Mesenchymal stem cell (in vitro differentiated cells and primary cell): Measurements from ENCODE around the gene COX19.
"Not testable (repeated sequence)": the region's sequence is repeated elsewhere in the genome, so short reads cannot be mapped to it uniquely, and the experiment has no call there.

Experiments
- DNase-seq: peaks from one replicate; pipeline ENCODE4 v3.0.0-alpha.2; 2013
- H2AFZ ChIP-seq: one replicate; pipeline ENCODE4 v1.6.1; 2013; ENCODE audit warnings: low read depth, mild to moderate bottlenecking, control low read depth, inconsistent platforms, low read length, moderate library complexity
- H2AK5ac ChIP-seq: 2 replicates; pipeline ENCODE4 v1.6.1; 2013; ENCODE audit warnings: low read length, moderate library complexity, mild to moderate bottlenecking, inconsistent platforms; ENCODE audit not compliant: severe bottlenecking
- H2BK120ac ChIP-seq: one replicate; pipeline ENCODE4 v1.6.1; 2013; ENCODE audit warnings: low read depth, mild to moderate bottlenecking, inconsistent platforms, low read length, moderate library complexity
- H2BK12ac ChIP-seq, 2 experiments: one replicate each; pipeline ENCODE4 v1.6.1; 2013; ENCODE audit warnings: inconsistent platforms in 2 of 2, low read length in 2 of 2, mild to moderate bottlenecking in 2 of 2, moderate library complexity in 2 of 2, control low read depth in 1 of 2
- H2BK15ac ChIP-seq: one replicate; pipeline ENCODE4 v1.6.1; 2013; ENCODE audit warnings: mild to moderate bottlenecking, low read depth, inconsistent platforms; ENCODE audit not compliant: poor library complexity, severe bottlenecking
- H2BK5ac ChIP-seq: 2 replicates; pipeline ENCODE4 v1.6.1; 2013; ENCODE audit warnings: low read depth, mild to moderate bottlenecking, low read length, control low read depth, inconsistent platforms; ENCODE audit not compliant: poor library complexity, severe bottlenecking
- H3K14ac ChIP-seq, 2 experiments: one replicate each; pipeline ENCODE4 v1.6.1; 2013; ENCODE audit warnings: inconsistent platforms in 2 of 2, low read length in 2 of 2, control low read depth in 1 of 2, mild to moderate bottlenecking in 1 of 2, moderate library complexity in 1 of 2
- H3K18ac ChIP-seq, 2 experiments: one replicate each; pipeline ENCODE4 v1.6.1; 2013; ENCODE audit warnings: inconsistent platforms in 2 of 2, low read length in 2 of 2, control low read depth in 1 of 2, low read depth in 1 of 2, mild to moderate bottlenecking in 1 of 2
- H3K23ac ChIP-seq, 2 experiments: one replicate each; pipeline ENCODE4 v1.6.1; 2013; ENCODE audit warnings: inconsistent platforms in 2 of 2, low read length in 2 of 2, mild to moderate bottlenecking in 2 of 2, moderate library complexity in 2 of 2, control low read depth in 1 of 2
- H3K27ac ChIP-seq: 2 replicates; pipeline ENCODE4 v1.5.1; 2013; ENCODE audit warnings: mild to moderate bottlenecking, moderate library complexity, low read length, control low read depth, inconsistent platforms; ENCODE audit not compliant: poor library complexity, severe bottlenecking
- H3K27me3 ChIP-seq, 2 experiments: 2 replicates each; pipeline versions ENCODE4 v1.6.1 to v1.7.0; 2013; ENCODE audit warnings: low read length in 2 of 2, mild to moderate bottlenecking in 2 of 2, moderate library complexity in 2 of 2, control low read depth in 1 of 2, inconsistent platforms in 1 of 2; ENCODE audit not compliant: control insufficient read depth in 1 of 2, insufficient read depth in 1 of 2
- H3K36me3 ChIP-seq, 2 experiments: 2 replicates each; pipeline versions ENCODE4 v1.6.1 to v1.7.0; 2013; ENCODE audit warnings: low read length in 2 of 2, control low read depth in 1 of 2, inconsistent platforms in 1 of 2, low read depth in 1 of 2, mild to moderate bottlenecking in 1 of 2; ENCODE audit not compliant: insufficient read depth in 2 of 2, control insufficient read depth in 1 of 2
- H3K4ac ChIP-seq, 2 experiments: one replicate each; pipeline ENCODE4 v1.6.1; 2013; ENCODE audit warnings: inconsistent platforms in 2 of 2, low read length in 2 of 2, mild to moderate bottlenecking in 2 of 2, moderate library complexity in 2 of 2, control low read depth in 1 of 2, low read depth in 1 of 2
- H3K4me1 ChIP-seq: 2 replicates; pipeline ENCODE4 v1.6.1; 2013; ENCODE audit warnings: low read depth, low read length, control low read depth; ENCODE audit not compliant: control insufficient read depth, insufficient read depth
- H3K4me2 ChIP-seq: 2 replicates; pipeline ENCODE4 v1.6.1; 2013; ENCODE audit warnings: low read length, mild to moderate bottlenecking, inconsistent platforms; ENCODE audit not compliant: poor library complexity, severe bottlenecking
- H3K4me3 ChIP-seq, 2 experiments: 2 replicates each; pipeline versions ENCODE4 v1.5.1 to v1.7.0; 2013; ENCODE audit warnings: low read length in 2 of 2, mild to moderate bottlenecking in 2 of 2, control low read depth in 1 of 2, low read depth in 1 of 2; ENCODE audit not compliant: insufficient read depth in 1 of 2
- H3K79me1 ChIP-seq: replicated peaks from 2 replicates; pipeline ENCODE4 v1.6.1; 2013; ENCODE audit warnings: mild to moderate bottlenecking, control low read depth, low read length, inconsistent platforms; ENCODE audit not compliant: poor library complexity, severe bottlenecking
- H3K9ac ChIP-seq: 2 replicates; pipeline ENCODE4 v1.7.0; 2013; ENCODE audit warnings: mild to moderate bottlenecking, low read length, moderate library complexity
- H3K9me3 ChIP-seq: 2 replicates; pipeline ENCODE4 v1.7.0; 2013; ENCODE audit warnings: mild to moderate bottlenecking, low read length; ENCODE audit not compliant: control insufficient read depth
- H4K8ac ChIP-seq: one replicate; pipeline ENCODE4 v1.6.1; 2013; ENCODE audit warnings: inconsistent platforms, mild to moderate bottlenecking, low read length, moderate library complexity
- H4K91ac ChIP-seq: one replicate; pipeline ENCODE4 v1.6.1; 2013; ENCODE audit warnings: mild to moderate bottlenecking, low read length, inconsistent platforms
- WGBS: methylation state at CpG from one replicate; pipeline ENCODE4 v1.1.7; 2013; ENCODE audit warnings: mixed read lengths; 5-methylcytosine and 5-hydroxymethylcytosine counted together

The COX19 gene

DNA sequence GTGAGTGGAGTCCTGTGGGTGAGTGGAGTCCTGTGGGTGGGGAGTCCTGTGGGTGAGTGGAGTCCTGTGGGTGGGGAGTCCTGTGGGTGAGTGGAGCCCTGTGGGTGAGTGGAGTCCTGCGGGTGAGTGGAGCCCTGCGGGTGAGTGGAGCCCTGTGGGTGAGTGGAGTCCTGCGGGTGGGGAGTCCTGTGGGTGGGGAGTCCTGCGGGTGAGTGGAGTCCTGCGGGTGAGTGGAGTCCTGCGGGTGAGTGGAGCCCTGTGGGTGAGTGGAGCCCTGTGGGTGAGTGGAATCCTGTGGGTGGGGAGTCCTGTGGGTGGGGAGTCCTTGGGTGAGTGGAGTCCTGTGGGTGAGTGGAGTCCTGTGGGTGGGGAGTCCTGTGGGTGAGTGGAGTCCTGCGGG, 27.1 kb upstream of the COX19 start:
- not testable (repeated sequence) for H4K91ac ChIP-seq, H2BK15ac ChIP-seq, H3K4me3 ChIP-seq, H3K14ac ChIP-seq, H2AK5ac ChIP-seq, DNase-seq, H3K9me3 ChIP-seq, H3K4ac ChIP-seq, H3K18ac ChIP-seq, H4K8ac ChIP-seq, H2BK120ac ChIP-seq, H3K9ac ChIP-seq, H3K4me2 ChIP-seq, H3K23ac ChIP-seq, H2BK5ac ChIP-seq, H3K27me3 ChIP-seq, H2BK12ac ChIP-seq, H2AFZ ChIP-seq, H3K27ac ChIP-seq
- Histone ChIP-seq H3K36me3 (peaks cover 13 to 58% of the 10 kb centered on the region in 2 experiments), H3K79me1 (peaks cover 16% of the 10 kb centered on the region), H3K4me1 (peaks cover 10% of the 10 kb centered on the region)
- 100% methylated on average over 4 of the region's 7 CpGs for WGBS

DNA sequence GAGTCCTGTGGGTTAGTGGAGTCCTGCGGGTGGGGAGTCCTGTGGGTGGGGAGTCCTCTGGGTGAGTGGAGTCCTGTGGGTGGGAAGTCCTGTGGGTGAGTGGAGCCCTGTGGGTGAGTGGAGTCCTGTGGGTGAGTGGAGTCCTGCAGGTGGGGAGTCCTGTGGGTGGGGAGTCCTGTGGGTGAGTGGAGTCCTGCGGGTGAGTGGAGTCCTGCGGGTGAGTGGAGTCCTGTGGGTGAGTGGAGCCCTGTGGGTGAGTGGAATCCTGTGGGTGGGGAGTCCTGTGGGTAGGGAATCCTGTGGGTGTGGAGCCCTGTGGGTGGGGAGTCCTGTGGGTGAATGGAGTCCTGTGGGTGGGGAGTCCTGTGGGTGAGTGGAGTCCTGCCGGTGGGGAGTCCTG, 26.7 kb upstream of the COX19 start:
- H3K4me1 ChIP-seq, result peaks cover 10% of the 10 kb centered on the region
- peaks cover 15% of the 10 kb centered on the region for H3K79me1 ChIP-seq
- H3K4me2 ChIP-seq, H3K4ac ChIP-seq, H3K23ac ChIP-seq, H2BK120ac ChIP-seq, H4K91ac ChIP-seq, H3K9me3 ChIP-seq, H2BK5ac ChIP-seq, H4K8ac ChIP-seq, H2BK12ac ChIP-seq, H2AFZ ChIP-seq, H3K14ac ChIP-seq, H2BK15ac ChIP-seq, H3K27me3 ChIP-seq, DNase-seq, H2AK5ac ChIP-seq, H3K4me3 ChIP-seq, H3K9ac ChIP-seq, H3K18ac ChIP-seq, H3K27ac ChIP-seq: not testable (repeated sequence)
- 100% methylated on average over 3 of the region's 4 CpGs for WGBS
- H3K36me3 ChIP-seq, result peaks cover 13 to 58% of the 10 kb centered on the region in 2 experiments

DNA sequence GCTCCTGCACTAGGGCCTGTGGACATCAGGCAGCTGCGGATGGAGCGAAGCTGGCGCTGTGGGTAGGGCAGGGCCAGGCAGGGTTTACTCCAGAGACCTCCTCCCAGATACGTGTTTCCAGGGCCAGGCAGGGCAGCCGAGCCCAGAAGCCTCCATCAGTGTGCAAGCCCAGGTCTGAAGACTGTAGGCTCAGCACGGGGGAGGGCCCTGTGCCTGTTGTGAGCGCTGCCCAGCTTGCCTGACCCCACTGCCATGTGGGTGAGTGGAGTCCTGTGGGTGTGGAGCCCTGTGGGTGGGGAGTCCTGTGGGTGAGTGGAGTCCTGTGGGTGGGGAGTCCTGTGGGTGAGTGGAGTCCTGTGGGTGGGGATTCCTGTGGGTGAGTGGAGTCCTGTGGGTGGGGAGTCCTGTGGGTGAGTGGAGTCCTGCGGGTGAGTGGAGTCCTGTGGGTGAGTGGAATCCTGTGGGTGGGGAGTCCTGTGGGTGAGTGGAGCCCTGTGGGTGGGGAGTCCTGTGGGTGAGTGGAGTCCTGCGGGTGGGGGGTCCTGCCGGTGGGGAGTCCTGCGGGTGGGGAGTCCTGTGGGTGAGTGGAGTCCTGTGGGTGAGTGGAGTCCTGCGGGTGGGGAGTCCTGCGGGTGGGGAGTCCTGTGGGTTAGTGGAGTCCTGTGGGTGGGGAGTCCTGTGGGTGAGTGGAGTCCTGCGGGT, 25.9 kb upstream of the COX19 start:
- DNase-seq, H4K8ac ChIP-seq, H3K14ac ChIP-seq, H2BK120ac ChIP-seq, H2AFZ ChIP-seq, H2AK5ac ChIP-seq, H4K91ac ChIP-seq, H3K27me3 ChIP-seq, H3K18ac ChIP-seq, H3K27ac ChIP-seq, H3K4me2 ChIP-seq, H2BK12ac ChIP-seq, H3K23ac ChIP-seq, H3K4me3 ChIP-seq, H3K4ac ChIP-seq, H2BK15ac ChIP-seq, H3K9ac ChIP-seq, H3K9me3 ChIP-seq, H2BK5ac ChIP-seq: not testable (repeated sequence)
- Histone ChIP-seq H3K36me3 (peaks cover 8 to 57% of the 10 kb centered on the region in 2 experiments), H3K4me1 (peaks cover 10% of the 10 kb centered on the region), H3K79me1 (peaks cover 13% of the 10 kb centered on the region)
- 94% methylated on average over 14 of the region's 14 CpGs for WGBS

DNA sequence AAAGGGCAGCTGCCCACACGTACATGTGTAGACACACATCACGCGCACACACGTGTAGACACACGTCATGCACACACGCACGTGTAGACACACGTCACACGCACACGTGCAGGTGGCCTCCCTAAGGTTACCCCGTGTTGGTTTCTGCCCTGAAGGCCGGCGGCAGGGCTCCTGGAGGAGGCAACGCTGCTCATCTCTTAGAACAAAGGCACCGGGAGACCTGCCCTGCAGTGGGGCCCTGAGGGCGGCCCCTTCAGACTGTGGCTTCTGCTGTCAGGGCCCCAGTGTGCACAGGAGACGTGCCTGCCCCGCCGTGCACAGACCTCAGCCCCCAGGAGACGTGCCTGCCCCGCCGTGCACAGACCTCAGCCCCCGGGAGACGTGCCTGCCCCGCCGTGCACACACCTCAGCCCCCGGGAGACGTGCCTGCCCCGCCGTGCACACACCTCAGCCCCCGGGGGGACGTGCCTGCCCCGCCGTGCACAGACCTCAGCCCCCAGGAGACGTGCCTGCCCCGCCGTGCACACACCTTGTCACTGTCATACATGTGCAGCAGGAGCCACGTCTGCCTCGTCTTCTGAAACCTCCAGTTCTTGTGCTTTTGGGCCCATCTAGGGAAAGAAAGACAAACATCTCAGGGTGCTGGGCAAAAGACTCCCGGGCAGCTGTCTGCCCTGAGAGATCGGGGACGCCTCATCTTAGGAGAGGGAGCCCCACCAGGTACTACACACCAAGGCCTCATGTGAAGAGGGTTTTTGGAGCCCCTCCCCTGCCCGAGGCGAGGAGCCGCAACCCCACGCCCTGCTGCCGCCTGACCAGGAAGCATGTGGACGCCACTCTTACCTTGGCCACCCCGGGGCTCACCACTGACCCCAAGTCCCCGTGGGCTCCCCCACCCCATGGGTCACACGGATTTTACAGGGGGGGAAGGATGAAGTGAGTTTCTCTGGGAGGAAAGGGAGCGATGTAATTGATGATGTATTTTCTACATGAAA, 24.9 kb upstream of the COX19 start:
- Histone ChIP-seq H2BK12ac (no peak overlapping the region), H3K79me1 (peaks cover 12% of the 10 kb centered on the region), H2BK15ac (no peak overlapping the region), H3K23ac (no peak overlapping the region), H3K9ac (no peak overlapping the region), H3K4me3 (no peak overlapping the region), H3K14ac (no peak overlapping the region), H3K4ac (no peak overlapping the region), H3K18ac (no peak overlapping the region), H3K4me2 (no peak overlapping the region), H3K27ac (no peak overlapping the region), H4K91ac (no peak overlapping the region), H3K27me3 (no peaks in the 10 kb centered on the region), H3K4me1 (peaks cover 10% of the 10 kb centered on the region), H3K9me3 (no peaks in the 10 kb centered on the region), H2BK120ac (no peak overlapping the region), H2AFZ (no peak overlapping the region), H4K8ac (no peak overlapping the region), H2BK5ac (no peak overlapping the region), H3K36me3 (peaks cover 8 to 56% of the 10 kb centered on the region in 2 experiments), H2AK5ac (no peak overlapping the region)
- no peak for DNase-seq
- 90% methylated on average over 52 of the region's 52 CpGs for WGBS
